RCC 7860 (cell line): ENCODE results near the gene TAS1R2.
A peak's percentile ranks its signal among the peaks of the same experiment; 100 is the strongest.
"Not testable (repeated sequence)": the region's sequence is repeated elsewhere in the genome, so short reads cannot be mapped to it uniquely, and the experiment has no call there.

Source experiments
- DNase-seq: peaks from one replicate; pipeline ENCODE4 v3.0.0-alpha.2; 2015; ENCODE audit warnings: low spot score
- FAIRE-seq: peaks from 2 replicates; lab custom pipeline; 2012; peaks lifted over from hg19 to GRCh38; lab: Jason Lieb, UNC

The TAS1R2 gene

DNA sequence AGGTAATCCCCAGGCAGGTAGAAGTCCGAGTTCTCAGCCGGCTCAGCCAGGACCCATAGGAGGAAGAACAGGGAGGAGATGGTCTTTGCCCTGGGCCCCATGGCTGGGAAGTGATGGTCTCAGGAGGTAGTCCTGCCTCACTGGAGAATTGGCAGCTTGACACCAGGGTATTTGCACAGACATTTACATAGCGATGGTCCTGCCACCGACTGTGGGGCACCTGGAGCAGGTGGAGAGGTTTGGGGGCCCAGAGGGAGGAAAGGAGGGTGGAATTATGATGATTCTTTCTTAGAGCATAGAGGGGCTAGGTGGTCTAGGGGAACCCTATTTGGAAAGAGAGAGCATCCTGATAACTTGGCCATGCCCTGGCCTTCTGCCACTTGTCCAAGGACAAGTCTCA lies at the start of gene TAS1R2:
TSS of gene TAS1R2 (minus strand) at position 101 of the 400 bp plus-strand sequence. CDS start at position 101, 0 bp downstream.
- no peak for DNase-seq
- no peak for FAIRE-seq

DNA sequence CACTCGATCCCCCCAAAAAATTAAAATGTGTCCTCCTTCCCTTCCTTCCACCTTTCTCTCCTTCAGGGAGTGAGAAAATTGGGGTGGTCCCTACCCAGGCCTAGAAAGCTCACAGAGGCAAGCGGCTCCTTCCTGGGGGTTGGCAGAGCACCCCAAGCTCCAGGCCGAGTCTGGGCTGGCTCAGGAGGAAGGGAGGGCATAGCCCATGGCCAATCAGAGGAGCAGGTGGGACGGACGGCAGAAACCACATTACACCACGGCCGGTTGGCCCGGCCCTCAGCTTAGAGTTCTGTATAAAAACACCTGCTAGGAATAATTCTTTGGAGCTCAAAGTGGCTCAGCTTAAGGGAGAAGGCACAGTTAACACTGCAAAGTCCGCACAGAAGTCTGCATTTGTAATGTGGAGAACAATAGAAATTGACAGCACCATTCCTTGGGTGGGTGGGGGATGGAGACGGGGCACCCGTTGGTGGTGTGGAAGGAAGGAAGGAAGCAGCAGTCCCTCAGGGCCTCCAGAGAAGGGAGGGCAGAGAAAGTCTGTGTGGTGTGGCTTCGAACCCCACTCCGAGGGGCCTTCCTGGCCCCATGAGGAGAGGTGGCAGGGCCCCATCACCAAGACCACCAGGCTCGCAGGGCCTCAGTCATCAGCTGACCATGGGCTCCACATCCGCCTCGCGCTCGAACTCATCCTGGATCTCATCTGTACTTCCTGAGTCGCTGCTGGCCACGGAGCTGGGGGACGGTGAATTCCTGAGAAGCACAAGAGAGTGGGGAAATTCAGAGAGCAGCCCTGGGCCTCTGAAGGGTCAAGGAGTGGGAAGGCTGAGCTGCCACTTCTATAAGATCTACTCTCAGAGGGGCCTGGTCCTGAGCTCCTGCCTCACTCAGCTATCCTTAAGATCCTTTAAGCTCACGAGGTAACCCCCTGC lies 48.7 kb upstream of the TAS1R2 start:
- DNase-seq = no peak
- no peak for FAIRE-seq

DNA sequence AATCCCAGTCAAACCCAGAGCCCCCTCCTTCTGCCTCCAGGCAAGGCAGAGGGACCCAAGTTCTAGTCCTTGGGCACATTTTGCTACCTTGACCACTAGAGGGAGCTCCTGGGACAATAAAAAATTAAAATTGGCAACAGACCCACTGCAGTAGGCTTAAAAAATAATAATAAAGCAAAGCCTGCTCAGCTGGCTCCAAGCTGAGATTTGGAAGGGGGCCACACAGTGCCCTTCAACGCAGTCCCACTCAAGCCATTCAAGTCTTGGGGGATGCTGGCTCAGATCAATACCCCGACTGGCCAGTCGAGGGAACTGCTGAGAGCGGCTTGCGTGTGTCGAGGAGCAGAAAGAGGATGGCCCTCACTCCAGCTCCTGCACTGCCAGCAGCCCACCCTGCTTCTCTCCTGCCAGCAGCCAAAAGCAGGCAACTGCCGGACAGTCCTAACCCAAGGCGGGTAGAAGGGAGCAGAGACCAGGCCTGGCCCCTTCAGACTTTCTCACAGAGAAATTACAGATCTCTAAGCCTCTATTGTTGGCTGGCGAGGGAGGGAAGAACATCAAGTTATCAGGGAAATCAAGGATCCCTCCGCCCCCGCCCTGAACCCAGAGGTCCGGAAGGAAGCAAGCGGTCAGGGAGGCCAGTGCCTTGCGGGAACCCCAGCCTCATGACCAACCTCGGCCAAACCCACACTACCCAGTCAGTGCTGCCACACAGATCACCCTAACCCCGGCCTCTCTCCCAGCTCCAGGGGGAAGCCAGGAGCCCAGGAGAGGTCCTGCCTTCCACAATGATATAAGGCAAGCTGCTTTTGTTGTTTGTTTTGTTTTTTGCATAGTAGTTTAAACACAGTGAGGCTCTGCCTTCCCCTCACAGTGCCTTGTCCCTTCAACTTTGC lies 47.8 kb upstream of the TAS1R2 start:
- FAIRE-seq (no peak), DNase-seq (peak; percentile 28)

DNA sequence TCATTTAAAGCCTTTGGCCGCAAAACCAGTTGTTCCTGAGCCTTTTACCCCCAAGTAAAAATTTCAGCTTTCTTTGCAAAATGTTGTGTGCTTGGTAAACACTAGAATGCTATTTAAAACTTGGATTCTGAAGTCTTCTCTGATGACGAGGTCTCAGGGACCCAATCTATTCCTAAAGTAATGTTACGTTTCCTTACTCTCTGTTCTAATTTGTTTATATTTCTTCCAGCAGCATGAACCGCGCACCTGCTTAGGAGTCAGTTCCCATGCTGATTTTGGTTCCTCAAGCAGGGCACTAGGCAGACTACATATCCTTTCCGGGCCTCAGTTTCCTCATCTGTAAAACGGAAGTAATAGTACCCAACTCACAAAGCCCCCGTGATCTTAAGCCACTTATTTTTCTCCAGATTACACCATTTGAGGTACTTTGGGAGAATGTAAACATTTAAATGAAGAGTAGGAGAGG lies 43.9 kb upstream of the TAS1R2 start:
- no peak for FAIRE-seq
- DNase-seq = no peak

DNA sequence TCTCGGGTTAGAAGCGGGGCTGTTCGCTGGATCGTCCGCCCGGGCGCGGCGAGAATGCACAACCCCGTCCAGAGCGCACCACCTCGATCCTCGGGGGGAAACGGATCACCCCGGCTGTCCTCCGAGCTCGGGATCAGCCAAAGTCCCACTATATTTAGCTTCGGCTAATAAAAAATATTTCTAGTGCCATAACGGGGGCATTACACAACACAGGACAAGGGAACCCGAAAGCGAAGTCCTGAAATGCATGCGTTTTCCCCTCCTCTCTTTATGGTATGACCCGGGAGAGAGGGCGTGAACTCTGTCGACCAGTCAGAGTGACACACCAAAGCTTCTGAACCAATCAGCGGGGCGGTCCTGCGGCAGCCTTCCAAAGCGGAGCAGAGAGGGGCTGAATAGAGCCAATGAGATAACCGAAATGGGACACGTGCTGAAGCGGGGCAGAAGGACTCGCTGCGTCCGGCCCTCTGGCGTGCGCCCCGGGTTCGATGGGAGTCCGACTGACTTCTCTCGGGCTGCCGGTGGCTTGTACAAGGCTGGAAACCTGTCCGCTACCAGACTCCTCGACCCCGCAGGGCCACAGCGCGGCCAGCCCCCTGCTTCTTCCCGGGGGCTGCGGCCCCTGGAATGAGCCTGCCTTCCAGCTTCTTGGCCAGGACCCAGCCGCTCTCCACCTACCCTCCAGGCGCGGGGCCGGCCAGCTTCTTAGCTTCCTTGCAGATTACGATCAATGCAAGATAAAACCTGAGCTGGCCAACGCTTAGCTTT lies 43.2 kb upstream of the TAS1R2 start, which contains the start of gene ALDH4A1:
TSS of gene ALDH4A1 (minus strand) at position 33 of the 768 bp plus-strand sequence. CDS start at position 1, 32 bp downstream.
- DNase-seq = peak; percentile 97
- peak; percentile 93 for FAIRE-seq

DNA sequence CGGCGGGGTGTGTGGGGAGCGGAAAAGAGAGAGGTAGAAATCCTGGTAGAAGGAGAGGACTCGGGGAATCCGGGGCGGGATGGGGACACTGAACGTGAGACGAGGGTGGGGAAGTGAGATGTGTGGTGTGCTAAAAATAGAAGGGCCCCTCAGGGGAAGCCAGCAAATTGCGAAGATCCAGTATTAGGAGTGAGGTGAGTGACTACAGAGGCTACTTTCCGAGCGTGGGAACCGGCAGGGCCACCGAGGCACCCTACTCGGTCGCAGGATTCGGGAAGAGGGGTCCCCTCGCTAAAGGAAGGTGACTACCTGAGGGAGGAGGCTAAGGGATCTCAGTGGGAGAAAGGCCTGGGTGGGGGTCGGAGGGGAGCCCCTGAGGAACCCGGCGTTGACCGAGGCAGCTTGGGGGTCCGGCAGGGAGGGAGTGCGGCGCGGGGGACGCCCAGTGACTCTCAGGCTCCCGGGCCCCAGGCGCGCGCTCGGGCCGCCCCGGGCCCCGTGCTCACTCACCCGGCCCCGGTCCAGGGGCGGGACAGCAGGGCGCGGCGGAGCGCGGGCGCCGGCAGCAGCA lies 42.6 kb upstream of the TAS1R2 start:
- FAIRE-seq = no peak
- DNase-seq = no peak

DNA sequence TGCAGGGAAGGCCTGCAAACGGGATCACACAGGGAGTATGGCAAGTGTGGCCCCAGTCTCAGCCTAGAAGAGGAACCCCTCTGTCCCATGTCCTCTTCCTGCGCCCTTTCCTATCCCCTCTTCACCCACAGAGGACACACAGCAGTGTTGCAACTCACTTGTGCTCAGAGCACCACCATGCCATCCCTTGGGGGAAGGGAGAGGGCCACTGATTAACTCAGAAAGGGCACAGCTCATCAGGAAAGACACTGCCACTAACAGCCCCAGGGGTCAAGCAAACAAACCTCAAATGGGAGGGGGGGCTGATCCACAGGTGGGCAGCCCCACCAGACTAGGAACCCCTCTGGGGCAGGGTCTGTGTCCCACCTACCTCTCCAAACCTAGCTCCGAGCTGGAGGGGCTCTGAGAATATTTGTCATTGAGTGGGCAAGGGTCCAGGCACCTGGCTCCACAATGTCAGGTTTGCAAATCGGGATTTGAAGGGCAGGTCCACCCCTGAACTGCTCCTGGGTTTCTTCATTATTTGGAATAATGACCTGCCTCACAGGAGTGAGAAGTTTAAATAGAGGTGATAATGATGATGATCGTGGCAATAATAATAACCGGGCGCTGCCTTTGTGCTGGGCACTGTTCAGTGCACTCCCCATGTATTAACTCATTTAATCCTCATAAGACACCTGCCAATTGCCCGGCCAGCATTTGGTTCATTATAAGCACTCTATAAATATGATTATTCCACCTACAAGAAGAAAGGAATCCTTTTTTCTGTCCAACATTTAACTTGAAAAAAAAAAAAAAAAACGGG lies 41.9 kb upstream of the TAS1R2 start:
- FAIRE-seq (no peak), DNase-seq (no peak)

DNA sequence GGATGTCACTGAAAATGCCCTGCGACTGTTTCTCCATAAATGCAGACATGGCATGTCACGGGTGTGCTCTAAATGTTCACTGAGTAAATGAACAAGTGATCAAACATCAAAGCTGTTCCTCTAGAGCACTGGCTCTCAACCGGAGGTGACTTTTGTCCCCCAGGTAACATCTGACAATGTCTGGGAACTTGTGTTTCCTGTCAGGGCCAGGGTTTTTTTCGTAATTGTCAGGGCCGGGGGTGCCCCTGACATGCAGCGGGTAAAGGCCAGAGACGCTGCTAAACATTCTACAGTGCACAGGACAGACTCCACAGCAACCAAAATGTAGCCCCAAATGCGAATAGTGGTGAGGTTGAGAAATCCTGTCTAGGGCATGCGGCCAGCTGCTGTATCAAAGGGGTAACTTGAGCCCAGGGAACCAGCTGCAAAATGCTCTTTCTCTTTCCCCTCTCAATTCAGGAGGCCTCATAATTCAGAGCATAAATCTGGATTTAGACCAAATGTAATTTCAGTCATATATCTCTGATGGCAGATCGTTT lies 40.9 kb upstream of the TAS1R2 start:
- FAIRE-seq (no peak), DNase-seq (no peak)

DNA sequence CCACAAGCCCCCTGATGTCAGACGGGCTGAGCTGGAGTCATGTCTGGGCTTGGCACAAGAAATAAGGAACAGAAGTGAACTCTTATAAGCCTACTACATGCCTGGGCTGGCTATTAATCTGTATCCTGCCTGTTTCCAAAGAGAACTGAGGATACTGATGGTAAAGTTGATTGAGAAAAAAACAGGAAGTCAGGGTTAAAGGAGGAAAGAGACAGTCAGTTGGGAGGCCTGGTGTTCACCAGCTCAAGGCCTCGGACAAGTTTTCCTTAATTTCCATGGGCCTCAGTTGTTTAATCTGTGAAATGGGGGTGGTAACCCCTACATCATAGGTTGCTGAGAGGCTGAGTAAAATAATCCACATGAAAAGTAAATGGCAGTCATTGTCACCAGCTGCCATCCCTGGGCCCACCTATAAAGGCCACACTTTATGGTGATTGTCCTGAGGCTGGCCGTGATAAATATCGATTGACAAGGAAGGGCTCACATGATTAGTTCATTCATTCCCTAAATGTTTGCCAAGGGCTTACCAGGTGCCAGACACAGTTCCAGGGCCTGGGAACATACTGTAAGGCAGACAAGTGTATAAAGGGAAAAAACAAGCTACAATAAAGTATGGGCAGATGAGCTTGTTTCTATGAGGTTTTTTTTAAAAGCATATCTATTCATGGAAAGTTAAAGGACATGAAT lies 40.0 kb upstream of the TAS1R2 start:
- FAIRE-seq (no peak), DNase-seq (no peak)

DNA sequence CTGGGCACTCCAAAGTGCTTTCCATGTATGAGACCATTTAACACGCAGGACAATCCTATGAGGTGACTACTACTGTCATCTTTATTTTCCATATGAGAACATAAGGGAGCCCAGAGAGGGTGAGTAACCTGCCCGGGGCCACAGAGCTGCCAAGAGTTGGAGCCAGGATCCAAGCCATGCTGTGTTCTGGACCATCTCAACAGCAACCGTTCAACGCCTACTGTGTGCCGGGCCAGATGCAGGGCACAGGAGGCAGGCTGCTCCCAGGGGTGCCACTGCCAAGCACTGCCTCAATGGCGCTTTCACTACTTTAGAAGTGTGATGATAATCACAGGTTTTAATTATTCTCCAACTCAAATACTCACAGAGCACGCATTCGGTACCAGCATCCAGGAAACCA lies 39.1 kb upstream of the TAS1R2 start:
- DNase-seq (no peak), FAIRE-seq (no peak)

DNA sequence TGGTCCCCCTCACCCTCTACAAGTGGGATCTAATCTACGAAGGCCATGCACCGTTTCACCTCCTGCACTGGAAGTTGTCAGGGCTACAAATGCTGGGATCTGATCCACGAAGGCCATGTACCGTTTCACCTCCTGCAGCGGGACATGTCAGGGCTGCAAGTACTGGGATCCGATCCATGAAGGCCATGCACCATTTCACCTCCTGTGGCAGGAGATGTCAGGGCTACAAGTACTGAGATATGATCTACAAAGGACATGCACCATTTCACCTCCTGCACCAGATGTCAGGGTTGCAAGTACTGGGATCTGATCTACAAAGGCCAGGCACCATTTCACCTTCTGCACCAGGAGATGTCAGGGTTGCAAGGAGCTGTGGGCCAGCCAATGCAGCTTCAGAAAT lies 35.9 kb upstream of the TAS1R2 start:
- DNase-seq (no peak), FAIRE-seq (no peak)

DNA sequence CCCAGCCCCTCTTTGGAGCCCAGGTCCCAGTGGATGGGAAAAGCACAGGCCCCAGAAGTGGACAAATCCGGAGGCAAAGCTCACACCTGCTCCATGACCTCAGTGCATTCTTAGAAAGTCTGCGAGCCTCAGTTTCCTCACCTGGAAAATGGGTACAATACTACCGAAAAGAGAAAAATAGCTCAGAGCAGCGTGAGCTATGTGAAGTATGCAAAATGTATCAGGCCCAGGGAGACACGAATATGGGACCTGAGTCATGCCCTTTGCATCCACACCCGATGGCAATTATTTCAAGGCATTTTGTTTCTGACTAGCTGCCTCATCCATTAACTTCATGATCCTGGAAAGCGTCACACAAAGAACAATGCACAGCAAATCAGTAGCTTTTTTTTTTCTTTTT lies 33.7 kb upstream of the TAS1R2 start:
- no peak for DNase-seq
- no peak for FAIRE-seq

DNA sequence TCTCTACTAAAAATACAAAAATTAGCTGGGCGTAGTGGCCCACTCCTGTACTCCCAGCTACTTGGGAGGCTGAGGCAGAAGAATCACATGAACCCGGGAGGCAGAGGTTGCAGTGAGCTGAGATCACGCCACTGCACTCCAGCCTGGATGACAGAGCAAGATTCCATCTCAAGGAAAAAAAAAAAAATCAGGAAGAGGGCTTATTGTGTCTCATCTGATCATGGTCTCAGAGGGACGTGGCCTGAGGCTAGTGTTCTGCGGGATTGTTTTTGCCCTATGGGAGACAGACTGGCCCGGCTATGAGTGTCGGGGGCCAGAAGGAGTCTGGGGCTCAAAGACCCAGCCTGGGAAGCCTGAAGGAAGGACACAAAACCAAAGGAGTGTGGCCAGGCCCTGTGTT lies 32.4 kb upstream of the TAS1R2 start:
- not testable (repeated sequence) for FAIRE-seq, DNase-seq

DNA sequence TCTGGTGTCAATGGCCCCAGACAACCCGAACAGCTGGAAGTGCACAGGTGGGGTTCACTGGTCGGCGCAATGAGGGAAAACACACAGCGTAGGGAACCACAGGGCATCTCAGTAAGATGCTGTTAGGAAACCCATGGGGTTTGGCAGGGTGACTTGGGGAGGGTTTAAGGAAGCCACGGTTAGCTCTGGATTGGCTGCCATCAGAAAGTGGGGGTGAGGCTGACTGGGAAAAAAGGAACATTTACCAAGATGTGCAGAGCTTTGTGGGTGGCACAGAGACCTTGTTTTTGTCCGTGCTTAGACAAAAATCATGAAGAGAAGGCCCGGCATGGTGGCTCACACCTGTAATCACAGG lies 31.9 kb upstream of the TAS1R2 start:
- no peak for FAIRE-seq
- no peak for DNase-seq

DNA sequence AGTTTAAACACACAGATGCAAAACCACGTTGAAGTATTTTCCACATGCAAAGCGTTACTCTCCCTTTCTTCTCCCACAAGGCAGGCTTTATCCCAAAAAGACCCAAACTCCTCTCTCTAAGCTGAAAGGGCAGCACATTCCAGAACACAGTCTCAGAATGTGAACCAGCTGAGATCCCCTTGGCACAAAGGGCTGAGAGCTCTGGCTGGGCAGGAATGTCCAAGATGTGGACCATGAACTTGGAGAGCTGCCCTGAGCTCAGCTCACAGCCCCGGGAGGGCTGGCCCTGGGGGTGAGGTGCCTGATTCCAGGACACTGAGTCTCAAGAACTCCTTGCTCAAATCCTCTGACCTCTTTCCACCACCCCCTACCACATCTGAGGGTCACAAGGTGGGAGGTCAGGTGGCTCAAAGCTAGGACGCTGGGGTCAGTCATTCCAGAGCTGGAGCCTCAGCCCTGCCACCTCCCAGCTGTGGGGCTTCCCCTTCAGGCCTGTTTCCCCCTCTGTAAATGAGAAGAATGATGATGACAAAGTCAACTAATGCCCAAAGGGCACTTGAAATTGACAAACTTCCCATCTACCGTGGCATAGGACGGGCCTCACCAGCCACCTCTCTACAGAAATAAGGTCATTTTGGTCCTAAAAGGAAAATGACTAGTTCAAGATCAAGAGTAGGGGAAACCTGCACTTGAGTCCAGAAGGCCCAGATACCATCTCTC lies 31.4 kb upstream of the TAS1R2 start:
- FAIRE-seq = no peak
- no peak for DNase-seq

DNA sequence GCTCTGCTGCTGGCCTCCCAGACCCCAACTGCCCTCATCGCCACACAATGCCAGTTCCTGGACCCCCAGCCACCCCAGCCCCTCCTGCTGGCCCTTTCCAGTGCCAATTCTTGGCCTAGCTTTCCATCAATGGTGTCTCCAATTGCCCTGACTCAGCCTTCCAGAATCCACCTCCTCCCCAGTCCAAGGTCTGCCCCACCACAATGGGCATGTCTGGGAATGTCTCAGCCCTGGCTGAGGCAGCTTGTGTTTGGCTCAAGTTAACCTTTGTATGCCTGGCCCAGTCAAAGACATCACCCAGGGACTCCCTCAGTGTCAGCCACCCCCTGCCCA lies 26.5 kb upstream of the TAS1R2 start:
- DNase-seq (peak; percentile 30), FAIRE-seq (no peak)

DNA sequence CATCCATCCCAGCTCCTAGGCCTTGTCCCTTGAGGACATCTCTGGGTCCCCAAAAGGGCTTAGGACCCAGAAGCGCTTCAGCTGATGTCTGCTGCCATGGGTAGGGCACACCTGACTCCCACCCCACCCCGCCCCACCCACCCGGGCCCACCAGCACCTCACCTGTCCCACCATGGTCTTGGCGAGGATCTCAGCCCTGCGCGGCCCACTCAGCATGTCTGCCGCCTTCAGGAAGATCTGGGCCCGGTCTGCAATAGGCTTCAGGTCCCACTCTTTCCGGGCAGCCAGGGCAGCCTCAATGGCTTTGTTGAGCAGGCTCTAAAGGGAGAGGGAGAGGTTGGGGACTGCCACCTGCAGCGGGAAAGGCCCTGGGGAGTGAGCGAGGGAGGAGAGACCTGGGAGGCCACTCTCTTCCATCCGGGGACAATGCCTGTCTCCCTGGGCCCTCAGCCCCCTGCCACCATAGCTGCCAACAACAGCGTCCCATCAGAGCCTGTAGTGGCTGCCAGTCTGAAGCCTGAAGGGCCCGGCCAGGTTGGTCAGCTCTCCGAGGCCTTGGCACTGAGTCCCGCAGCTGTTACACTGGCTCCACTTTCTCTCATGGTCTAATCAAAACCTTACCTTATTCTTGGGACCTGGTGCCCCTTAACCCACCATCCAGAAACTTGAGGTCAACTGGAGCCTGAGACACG lies 26.0 kb upstream of the TAS1R2 start:
- DNase-seq (no peak), FAIRE-seq (no peak)

DNA sequence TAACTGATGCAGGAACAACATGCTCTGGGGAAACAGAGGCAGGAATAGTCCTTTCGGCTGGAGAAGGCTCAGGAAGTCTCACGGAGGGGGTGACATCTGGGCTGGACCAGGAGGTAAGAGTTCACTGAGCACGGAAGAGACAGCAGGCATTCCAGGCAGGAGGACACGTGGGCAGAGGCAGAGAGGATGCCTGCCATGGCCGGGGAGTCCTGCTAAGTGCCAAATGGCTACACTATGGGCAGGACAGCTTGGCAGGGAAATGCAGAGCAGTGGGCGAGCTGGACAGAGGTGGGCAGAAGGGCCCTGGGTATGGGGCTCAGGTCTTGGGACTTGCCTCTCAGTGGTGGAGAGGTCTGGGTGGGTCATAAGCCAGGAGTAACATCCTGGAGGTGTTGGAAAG lies 25.3 kb upstream of the TAS1R2 start:
- DNase-seq = no peak
- FAIRE-seq = no peak
